GM12892 (cell line): Measurements from ENCODE around the gene NCOA5.

Source experiments
- POLR2A ChIP-seq: IDR thresholded peaks from 2 replicates; pipeline ENCODE4 v1.6.1; 2011; ENCODE audit warnings: low read depth, low read length, control low read depth
- POLR2AphosphoS5 ChIP-seq: IDR thresholded peaks from 2 replicates; pipeline ENCODE4 v1.6.1; 2011; ENCODE audit warnings: low read depth, low read length, control low read depth
- TAF1 ChIP-seq: IDR thresholded peaks from 2 replicates; pipeline ENCODE4 v1.6.1; 2011; ENCODE audit warnings: low read depth, mild to moderate bottlenecking, control low read depth, low read length, borderline replicate concordance

DNA sequence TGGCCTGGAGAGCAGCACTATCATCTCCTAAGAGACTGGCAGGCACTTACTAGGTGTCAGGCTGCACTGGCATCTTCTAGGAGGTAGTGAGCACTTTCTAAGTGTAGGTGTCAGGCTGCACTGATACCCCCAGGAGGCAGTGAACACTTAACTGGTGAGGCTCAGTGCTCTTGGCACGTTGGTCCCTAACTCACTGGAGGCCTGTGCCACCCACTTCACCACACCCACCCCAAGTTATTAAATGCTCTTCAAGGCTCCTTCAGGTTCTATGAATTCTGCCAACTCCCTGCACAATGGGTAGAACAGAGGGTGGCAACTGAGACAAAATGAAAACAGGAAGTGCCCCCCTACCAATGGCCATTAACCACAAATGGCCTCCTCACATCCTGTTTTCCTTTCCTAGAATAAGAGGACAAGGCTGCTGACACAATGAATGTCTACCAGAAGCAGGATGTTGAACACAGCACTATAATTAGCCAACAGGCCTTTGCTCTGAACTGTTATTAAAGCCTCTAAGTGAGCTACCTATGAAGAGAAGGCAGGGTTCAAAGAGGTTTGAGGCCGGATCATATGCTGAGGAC, 29.4 kb downstream of the NCOA5 start:
- TF ChIP-seq POLR2A (no peak), TAF1 (no peak), POLR2AphosphoS5 (no peak)
